DMS153 (cell line): ENCODE results near the gene PNLIPRP1.

Source experiments
- DNase-seq: peaks from one replicate; lab custom pipeline; 2025; lab: John Stamatoyannopoulos, UW

Gene PNLIPRP1

DNA sequence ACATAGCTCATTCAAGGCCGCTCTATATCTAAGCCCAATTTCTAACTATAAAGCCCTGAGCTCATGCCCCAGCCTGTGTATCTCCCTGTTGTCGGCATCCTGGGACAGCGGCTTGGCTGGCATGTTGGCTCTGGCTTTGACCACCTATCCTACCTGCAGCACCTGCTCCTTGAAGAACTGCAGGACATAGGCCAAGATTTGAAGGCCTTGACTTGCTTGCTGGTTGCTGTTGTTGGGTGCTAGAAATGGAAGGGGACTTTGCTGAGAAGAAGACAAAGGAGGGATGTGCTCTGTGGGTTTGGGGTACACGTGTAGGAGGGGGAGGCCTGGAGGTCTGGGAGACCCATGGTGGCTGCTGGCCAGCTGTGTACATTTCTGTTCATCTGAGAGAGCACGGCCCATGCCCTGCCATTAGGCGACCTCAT, 41.1 kb downstream of the PNLIPRP1 start:
- DNase-seq, result no peak

DNA sequence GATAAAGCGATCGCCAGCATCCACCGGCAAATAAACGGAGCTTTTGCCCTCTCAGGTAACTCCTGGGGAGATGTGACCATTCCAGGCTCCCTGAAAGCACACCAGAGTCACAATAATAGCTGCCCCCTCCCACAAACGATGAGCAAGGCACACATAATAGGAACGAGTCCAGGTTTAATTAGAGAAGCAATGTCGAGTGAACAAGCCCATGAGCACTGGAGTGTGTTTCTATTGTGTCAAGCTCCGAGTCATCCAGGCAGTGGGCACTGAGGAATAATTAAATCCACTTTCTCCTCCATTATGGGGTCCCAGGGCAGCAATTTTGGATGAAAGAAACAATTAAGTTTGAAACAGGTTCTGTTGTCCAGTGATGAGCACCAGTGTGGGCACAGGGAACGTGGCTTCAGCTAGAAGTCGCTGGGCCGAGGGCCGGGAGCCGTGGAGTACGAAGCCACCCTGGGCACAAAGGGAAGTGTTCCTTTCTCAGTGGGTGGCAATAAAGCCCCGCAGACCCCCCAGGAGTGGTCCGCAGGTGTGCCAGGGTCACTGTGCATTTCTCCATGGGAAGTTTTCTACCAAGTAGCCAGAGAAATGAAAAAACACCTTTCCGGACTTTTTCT, 41.9 kb downstream of the PNLIPRP1 start:
- DNase-seq, result no peak

GRCh38 chr10:116633216-116633600, 42.4 kb downstream of the PNLIPRP1 start:
- DNase-seq, result no peak

DNA sequence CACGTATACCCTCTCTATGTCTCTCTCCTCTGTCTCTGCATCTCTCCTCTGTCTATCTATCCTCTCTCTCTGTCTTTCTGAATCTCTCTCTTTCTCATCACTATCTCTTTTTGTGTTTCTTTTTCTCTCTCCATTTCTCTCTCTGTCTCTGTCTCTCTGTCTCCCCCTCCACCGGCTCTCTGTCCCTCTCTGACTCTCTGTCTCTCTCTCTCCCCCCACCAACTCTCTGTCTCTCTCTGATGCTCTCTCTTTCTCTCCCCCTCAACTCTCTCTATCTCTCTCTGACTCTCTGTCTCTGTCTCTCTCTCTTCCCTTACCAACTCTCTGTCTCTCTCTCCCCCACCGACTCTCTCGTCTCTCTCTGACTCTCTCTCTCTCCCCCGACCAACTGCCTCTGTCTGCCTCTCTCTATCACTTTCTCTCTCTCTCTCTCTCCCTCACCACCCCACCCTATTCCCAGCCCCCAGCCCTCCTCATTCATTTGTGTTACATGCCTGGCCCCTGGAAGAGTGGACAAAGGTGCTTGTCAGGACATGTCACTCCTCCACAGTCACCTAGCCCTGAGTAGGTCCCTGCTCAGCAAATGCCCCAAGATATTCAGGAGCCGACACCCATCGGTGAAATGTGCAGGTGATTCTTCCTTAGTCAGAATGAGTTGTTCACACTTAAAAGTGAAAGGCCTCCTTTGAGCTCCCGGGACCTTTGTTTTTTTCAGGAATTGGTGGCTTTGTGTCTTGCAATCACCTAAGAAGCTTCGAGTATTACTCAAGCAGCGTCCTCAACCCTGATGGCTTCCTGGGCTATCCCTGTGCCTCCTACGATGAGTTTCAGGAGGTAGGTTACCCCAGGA, 43.6 kb downstream of the PNLIPRP1 start:
- DNase-seq, result no peak

DNA sequence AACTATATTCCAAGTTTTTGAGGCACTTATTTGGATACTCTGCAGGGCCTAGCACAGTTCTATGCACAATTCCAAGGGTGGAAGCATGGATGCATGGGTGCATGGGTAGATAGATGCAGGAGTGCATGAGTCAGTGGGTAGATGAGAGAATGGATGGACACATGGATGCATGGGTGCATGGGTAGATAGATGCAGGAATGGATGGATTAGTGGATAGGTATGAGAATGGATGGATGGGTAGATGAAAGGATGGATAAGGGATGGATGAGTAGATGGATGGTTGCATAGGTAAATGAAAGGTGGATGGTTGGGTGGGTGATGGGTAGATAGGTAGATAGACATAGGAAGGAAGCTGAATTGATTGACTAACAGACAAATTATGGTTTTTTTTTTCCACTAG, 45.6 kb downstream of the PNLIPRP1 start:
- DNase-seq, result no peak

GRCh38 chr10:116636976-116637375, 46.2 kb downstream of the PNLIPRP1 start:
- no peak for DNase-seq

DNA sequence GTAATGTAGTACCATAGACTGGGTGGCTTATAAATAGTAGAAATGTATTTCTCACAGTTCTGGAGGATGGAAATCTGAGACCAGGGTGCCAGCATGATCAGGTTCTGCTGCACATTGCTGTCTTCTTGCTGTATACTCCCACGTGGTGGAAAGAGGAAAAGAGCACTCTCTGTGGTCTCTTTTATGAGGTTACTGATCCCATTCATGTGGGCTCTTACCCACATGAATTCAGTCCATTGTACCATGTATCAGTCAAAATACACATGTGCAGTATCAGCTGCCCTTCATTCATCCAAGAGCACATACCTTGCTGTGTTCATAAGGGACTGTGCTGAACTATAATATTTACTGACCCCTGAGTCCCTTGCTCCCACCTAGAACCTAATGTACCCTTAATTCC, 47.1 kb downstream of the PNLIPRP1 start:
- no peak for DNase-seq

DNA sequence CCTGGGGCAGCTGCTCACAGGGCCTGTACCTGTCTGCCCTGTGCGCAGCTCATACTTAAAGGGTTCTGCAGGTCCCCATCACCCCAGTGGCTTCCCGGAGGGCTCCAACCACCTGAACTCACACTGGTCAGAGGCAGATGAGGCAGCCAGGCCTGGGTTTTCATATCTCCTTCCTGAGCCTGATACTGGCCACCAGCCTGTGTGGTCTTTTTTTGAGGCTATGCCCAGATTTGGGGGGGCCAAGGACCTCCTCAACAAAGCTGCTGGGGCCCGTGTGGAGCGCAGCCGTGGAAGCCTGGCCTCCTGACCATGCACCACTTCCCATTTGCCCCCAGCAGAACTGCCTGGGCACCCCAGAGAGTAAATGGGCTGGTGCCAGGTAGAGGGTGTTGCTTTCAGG, 55.7 kb downstream of the PNLIPRP1 start:
- DNase-seq, result no peak

GRCh38 chr10:116648903-116649302, 58.1 kb downstream of the PNLIPRP1 start:
- DNase-seq, result no peak

- no peak for DNase-seq
Observed at GRCh38 chr10:116653885-116654284, 63.1 kb downstream of the PNLIPRP1 start.

- no peak for DNase-seq
Observed at GRCh38 chr10:116654816-116655215, 64.1 kb downstream of the PNLIPRP1 start.

GRCh38 chr10:116655568-116655967, 64.8 kb downstream of the PNLIPRP1 start:
- DNase-seq, result no peak

DNA sequence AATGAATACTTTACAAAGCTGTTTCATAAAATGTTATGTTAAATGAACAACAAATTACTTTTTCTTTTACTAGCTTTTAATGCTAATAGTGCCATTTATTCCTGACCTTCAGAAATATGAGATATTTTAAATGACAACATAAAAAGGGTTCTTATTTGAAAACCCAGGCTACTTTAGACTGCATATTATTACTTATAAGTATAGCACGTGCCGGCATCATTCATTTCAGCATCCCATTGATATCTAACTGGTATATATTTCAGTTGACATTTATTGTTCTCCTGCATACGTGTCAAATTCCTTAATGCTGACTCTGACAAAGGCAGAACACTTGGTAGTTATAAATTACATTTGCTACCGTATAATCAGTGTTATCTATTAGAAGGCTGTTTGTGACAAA, 65.3 kb downstream of the PNLIPRP1 start:
- no peak for DNase-seq

DNA sequence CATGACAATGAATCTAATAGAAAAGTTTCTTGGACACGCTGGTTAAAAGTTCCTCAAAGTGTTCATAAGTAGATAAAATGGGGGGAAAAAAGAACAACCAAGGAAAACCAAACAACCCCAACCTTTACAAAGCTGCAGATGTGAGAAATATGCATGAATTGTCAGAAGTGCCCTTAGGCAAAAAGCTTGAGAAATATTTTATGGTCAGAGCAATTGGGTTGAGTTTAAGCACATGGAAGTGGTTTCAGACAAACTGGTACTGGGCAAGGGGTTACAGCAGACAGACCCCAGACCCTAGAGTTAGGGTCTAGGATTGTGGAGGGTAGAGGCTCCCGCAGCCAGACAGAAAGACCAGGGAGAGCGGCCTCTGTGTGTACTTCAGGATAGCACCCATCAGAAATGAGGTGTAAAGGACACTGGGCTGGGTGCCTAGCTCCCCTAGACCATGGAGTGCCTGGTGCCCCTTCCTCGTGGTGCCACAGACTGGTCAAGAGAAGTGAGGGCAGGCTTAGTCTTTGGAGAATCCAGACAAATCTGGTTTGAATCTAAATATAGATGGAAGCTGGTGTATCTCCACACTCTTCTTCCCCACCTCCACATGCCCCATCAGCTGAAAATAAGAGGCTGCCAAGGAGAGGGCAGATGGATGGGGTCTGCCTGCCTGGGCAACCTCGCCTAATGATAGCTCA, 67.2 kb downstream of the PNLIPRP1 start:
- no peak for DNase-seq
